Activated naive CD4-positive, alpha-beta T cell treated with anti-CD3 and anti-CD28 coated beads, Interleukin-2, amount 50 U/mL, for 24 hours (primary cell): ENCODE measurements around the gene ARID3B.

Source experiments
- H3K27ac Mint-ChIP-seq: one replicate; pipeline ENCODE4 v1.8.0; 2021; ENCODE audit warnings: mild to moderate bottlenecking, mixed read lengths
- H3K27me3 Mint-ChIP-seq: one replicate; pipeline ENCODE4 v1.8.0; 2021; ENCODE audit warnings: mixed read lengths
- H3K36me3 Mint-ChIP-seq: one replicate; pipeline ENCODE4 v1.8.0; 2021; ENCODE audit warnings: mixed read lengths
- H3K4me1 Mint-ChIP-seq: one replicate; pipeline ENCODE4 v1.8.0; 2021; ENCODE audit warnings: mixed read lengths
- H3K4me3 Mint-ChIP-seq: one replicate; pipeline ENCODE4 v1.8.0; 2021; ENCODE audit warnings: mild to moderate bottlenecking, mixed read lengths
- H3K9me3 Mint-ChIP-seq: one replicate; pipeline ENCODE4 v1.8.0; 2021; ENCODE audit warnings: mixed read lengths

Gene ARID3B

DNA sequence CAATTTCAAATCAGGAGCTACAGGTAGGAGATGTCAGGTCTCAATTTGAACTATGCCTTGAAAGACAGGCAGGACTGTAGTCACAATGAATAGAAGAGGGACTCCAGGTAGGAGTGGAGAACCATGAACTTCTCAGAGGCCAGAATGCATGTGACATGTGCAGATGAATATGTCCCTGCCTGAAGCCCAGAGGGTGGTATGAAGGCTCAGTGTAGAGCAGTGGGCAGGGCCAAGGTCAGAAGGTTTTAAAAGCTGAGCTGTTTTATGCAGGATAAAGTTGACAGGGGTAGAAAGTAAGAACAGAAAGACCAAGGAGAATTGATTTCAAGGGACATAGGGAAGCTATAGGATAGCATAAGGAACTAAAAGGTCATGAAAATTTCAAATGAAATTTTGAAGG lies 105.5 kb downstream of the ARID3B start:
- H3K9me3 Mint-ChIP-seq, result no peaks in the 10 kb centered on the region
- no peak overlapping the region for H3K27ac Mint-ChIP-seq
- H3K36me3 Mint-ChIP-seq, result peaks cover 2% of the 10 kb centered on the region
- H3K27me3 Mint-ChIP-seq, result no peaks in the 10 kb centered on the region
- H3K4me3 Mint-ChIP-seq, result no peak overlapping the region
- peaks cover 38% of the 10 kb centered on the region for H3K4me1 Mint-ChIP-seq
